Fibroblast of lung (primary cell): Measurements from ENCODE around the gene RADIL. TPM values are rescaled to one million over a fixed set of nuclear protein-coding genes. Genes with fewer than 3 reads are reported as not detected.

ENCODE experiments used
- DNase-seq, 2 donors: peaks; one replicate each; pipeline versions ENCODE4 v3.0.0 to v3.0.0-alpha.2; 2010; ENCODE audit warnings: low read depth in 2 of 2
- H2AFZ ChIP-seq: 2 replicates; pipeline ENCODE4 v1.5.1; 2012; ENCODE audit warnings: low read length, control low read depth, inconsistent platforms
- H3K27ac ChIP-seq: 2 replicates; pipeline ENCODE4 v1.5.1; 2011; ENCODE audit warnings: low read length, control low read depth; ENCODE audit not compliant: insufficient read depth
- H3K27me3 ChIP-seq: 2 replicates; pipeline ENCODE4 v1.5.1; 2011; ENCODE audit warnings: mild to moderate bottlenecking, low read length; ENCODE audit not compliant: control insufficient read depth, insufficient read depth
- H3K36me3 ChIP-seq: 2 replicates; pipeline ENCODE4 v1.5.1; 2011; ENCODE audit warnings: low read length; ENCODE audit not compliant: control insufficient read depth, insufficient read depth
- H3K4me1 ChIP-seq: 2 replicates; pipeline ENCODE4 v1.5.1; 2011; ENCODE audit warnings: low read length; ENCODE audit not compliant: control insufficient read depth, insufficient read depth; ENCODE audit errors: extremely low read depth
- H3K4me2 ChIP-seq: 2 replicates; pipeline ENCODE4 v1.5.1; 2011; ENCODE audit warnings: low read length, control low read depth; ENCODE audit not compliant: insufficient read depth; ENCODE audit errors: extremely low read depth
- H3K4me3 ChIP-seq, 4 experiments: fragments of 200-600 bp in 1 of 4; sonication (generic) in 1 of 4; replicated peaks in 1 of 4; 2 replicates each; pipeline ENCODE4 v1.5.1; 2011 to 2016; ENCODE audit warnings: low read length in 4 of 4, low read depth in 3 of 4, mild to moderate bottlenecking in 3 of 4, control low read depth in 2 of 4, inconsistent platforms in 1 of 4, mixed read lengths in 1 of 4; ENCODE audit not compliant: insufficient read depth in 1 of 4; ENCODE audit errors: control extremely low read depth in 1 of 4
- H3K79me2 ChIP-seq: 2 replicates; pipeline ENCODE4 v1.5.1; 2012; ENCODE audit warnings: mild to moderate bottlenecking, low read length, inconsistent platforms; ENCODE audit not compliant: control insufficient read depth, insufficient read depth
- H3K9ac ChIP-seq: 2 replicates; pipeline ENCODE4 v1.5.1; 2011; ENCODE audit warnings: mild to moderate bottlenecking, low read length, control low read depth; ENCODE audit not compliant: insufficient read depth
- H3K9me3 ChIP-seq: 2 replicates; pipeline ENCODE4 v1.5.1; 2012; ENCODE audit warnings: low read depth, low read length; ENCODE audit not compliant: control insufficient read depth, insufficient read depth
- H4K20me1 ChIP-seq: 2 replicates; pipeline ENCODE4 v1.5.1; 2011; ENCODE audit warnings: low read length; ENCODE audit not compliant: control insufficient read depth, insufficient read depth; ENCODE audit errors: extremely low read depth
- EZH2 ChIP-seq: IDR thresholded peaks from 2 replicates; pipeline ENCODE4 v1.5.1; 2012; ENCODE audit warnings: low read length, control low read depth, mild to moderate bottlenecking; ENCODE audit errors: missing control alignments
- polyA plus RNA-seq, 2 donors: library from polyadenylated mRNA; depleted of rRNA in 1 of 2; stranded (reverse) in 1 of 2; unstranded in 1 of 2; fragments of >200 nt; gene quantifications; 2 replicates each; pipeline ENCODE4 v1.2.1, GENCODE V29; 2011 to 2012; ENCODE audit warnings: missing spikeins in 1 of 2
- total RNA-seq: library from RNA; depleted of rRNA; stranded (reverse); fragments of >200 nt; gene quantifications from 2 replicates; pipeline ENCODE4 v1.2.1, GENCODE V29; 2014
- TF ChIP-seq, protein P1 (sequence below), 2 donors: IDR thresholded peaks in 1 of 2; conservative IDR thresholded peaks in 1 of 2; 1 replicate in 1 of 2; 2 replicates in 1 of 2; pipeline ENCODE4 v1.5.1; 2011 to 2012; ENCODE audit warnings: low read length in 2 of 2, control low read depth in 1 of 2, inconsistent platforms in 1 of 2, low read depth in 1 of 2, mild to moderate bottlenecking in 1 of 2

Gene RADIL
- total and polyA plus RNA-seq, 2 donors (not counting 1 experiment from before 2014, with no cell fraction given), result 0.33 to 0.85 TPM

DNA sequence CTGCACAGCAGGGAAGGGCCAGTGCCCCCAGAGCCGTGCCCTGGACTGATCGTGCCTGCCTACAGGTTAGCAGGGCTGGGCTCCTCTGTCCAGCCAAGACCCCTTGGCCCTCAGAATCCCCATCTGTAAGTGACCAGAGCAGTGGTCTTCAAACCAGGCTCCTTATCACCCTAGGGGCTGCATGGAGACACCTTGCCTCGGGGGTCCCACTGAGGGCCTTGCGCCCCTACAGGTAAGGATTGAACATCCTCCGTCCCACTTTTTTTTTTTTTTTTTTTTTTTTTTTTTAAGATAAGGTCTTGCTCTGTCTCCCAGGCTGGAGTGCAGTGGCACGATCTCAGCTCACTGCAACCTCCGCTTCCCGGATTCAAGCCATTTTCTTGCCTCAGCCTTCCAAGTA is 32.6 kb upstream of the RADIL start:
- Histone ChIP-seq H3K36me3 (no peaks in the 10 kb centered on the region), H3K4me1 (no peaks in the 10 kb centered on the region), H3K9ac (no peak overlapping the region), H3K4me2 (no peak overlapping the region), H4K20me1 (no peaks in the 10 kb centered on the region), H3K27ac (no peak overlapping the region), H3K9me3 (no peaks in the 10 kb centered on the region), H3K27me3 (no peaks in the 10 kb centered on the region), H3K4me3 (no peak overlapping the region), H3K79me2 (no peaks in the 10 kb centered on the region), H2AFZ (no peak overlapping the region)
- TF ChIP-seq EZH2, result no peak
- no peak for DNase-seq

DNA sequence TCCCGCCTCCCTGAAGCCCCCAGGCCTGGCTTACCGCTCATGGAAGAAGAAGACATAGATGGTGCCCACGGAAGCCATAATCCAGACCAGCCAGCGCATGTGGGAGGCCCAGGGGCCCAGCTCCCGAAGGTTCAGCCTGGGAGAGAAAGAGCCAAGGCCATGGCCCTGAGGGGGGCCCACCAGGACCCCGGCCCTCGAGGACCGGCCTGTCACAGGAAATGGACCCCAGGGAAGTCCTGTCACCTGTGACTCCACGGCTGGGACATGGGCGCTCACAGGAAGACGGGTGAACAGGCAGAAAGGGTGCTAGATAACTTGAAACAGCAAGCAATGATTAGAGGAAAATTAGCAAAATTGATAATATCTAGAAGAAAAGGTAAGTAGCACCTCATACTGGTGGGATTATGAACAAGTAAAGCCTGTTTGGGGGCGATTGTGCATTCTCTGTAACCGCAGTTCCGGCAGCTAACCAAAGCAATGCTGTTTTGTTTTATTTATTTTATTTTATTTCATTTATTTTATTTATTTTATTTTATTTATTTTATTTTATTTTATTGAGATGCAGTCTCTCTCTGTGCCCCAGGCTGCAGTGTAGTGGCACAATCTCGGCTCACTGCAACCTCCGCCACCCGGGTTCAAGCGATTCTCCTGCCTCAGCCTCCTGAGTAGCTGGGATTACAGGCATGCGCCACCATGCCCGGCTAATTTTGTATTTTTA is 27.8 kb upstream of the RADIL start:
- Histone ChIP-seq H2AFZ (no peak overlapping the region), H3K4me3 (no peak overlapping the region), H3K27me3 (no peaks in the 10 kb centered on the region), H3K27ac (no peak overlapping the region), H3K9ac (no peak overlapping the region), H3K9me3 (no peaks in the 10 kb centered on the region), H3K4me2 (no peak overlapping the region), H3K79me2 (no peaks in the 10 kb centered on the region), H3K36me3 (no peaks in the 10 kb centered on the region), H3K4me1 (no peaks in the 10 kb centered on the region), H4K20me1 (no peaks in the 10 kb centered on the region)
- DNase-seq, result no peak
- no peak for TF ChIP-seq EZH2
- TF ChIP-seq, protein P1, sequence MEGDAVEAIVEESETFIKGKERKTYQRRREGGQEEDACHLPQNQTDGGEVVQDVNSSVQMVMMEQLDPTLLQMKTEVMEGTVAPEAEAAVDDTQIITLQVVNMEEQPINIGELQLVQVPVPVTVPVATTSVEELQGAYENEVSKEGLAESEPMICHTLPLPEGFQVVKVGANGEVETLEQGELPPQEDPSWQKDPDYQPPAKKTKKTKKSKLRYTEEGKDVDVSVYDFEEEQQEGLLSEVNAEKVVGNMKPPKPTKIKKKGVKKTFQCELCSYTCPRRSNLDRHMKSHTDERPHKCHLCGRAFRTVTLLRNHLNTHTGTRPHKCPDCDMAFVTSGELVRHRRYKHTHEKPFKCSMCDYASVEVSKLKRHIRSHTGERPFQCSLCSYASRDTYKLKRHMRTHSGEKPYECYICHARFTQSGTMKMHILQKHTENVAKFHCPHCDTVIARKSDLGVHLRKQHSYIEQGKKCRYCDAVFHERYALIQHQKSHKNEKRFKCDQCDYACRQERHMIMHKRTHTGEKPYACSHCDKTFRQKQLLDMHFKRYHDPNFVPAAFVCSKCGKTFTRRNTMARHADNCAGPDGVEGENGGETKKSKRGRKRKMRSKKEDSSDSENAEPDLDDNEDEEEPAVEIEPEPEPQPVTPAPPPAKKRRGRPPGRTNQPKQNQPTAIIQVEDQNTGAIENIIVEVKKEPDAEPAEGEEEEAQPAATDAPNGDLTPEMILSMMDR (conservative IDR thresholded peaks at IDR 0.05 in 1 of 2, IDR thresholded peaks at IDR 0.05 in 1 of 2; ENCODE audit: low read depth in 1 of 2, low read length in 2 of 2), result no peak

- DNase-seq, result no peak
- Histone ChIP-seq H3K27ac (no peak overlapping the region), H3K36me3 (no peaks in the 10 kb centered on the region), H3K4me3 (no peak overlapping the region), H2AFZ (no peak overlapping the region), H3K27me3 (no peaks in the 10 kb centered on the region), H3K4me2 (no peak overlapping the region), H3K9ac (no peak overlapping the region), H4K20me1 (no peaks in the 10 kb centered on the region), H3K4me1 (no peaks in the 10 kb centered on the region), H3K79me2 (no peaks in the 10 kb centered on the region), H3K9me3 (no peaks in the 10 kb centered on the region)
- no peak for TF ChIP-seq EZH2
- TF ChIP-seq, protein P1 (conservative IDR thresholded peaks at IDR 0.05 in 1 of 2, IDR thresholded peaks at IDR 0.05 in 1 of 2; ENCODE audit: low read depth in 1 of 2, low read length in 2 of 2), result no peak
Measured at GRCh38 chr7:4906682-4907081, 23.2 kb upstream of the RADIL start.
